HFFc6 (cell line): ENCODE measurements around the gene LRRC15. TPM values are rescaled to one million over a fixed set of nuclear protein-coding genes. Genes with fewer than 3 reads are reported as not detected.

Experiments
- DNase-seq: peaks from one replicate; pipeline ENCODE4 v3.0.0-alpha.2; 2018
- H3K27ac Mint-ChIP-seq: 2 replicates; pipeline ENCODE4 v1.8.0; 2020; ENCODE audit warnings: mild to moderate bottlenecking, mixed read lengths
- H3K27me3 Mint-ChIP-seq: 2 replicates; pipeline ENCODE4 v1.8.0; 2021; ENCODE audit warnings: mild to moderate bottlenecking, moderate library complexity, mixed read lengths; ENCODE audit not compliant: insufficient read depth
- H3K36me3 Mint-ChIP-seq: 2 replicates; pipeline ENCODE4 v1.8.0; 2021; ENCODE audit warnings: low read depth, mixed read lengths
- H3K4me1 Mint-ChIP-seq: 2 replicates; pipeline ENCODE4 v1.8.0; 2020; ENCODE audit warnings: low read depth, mixed read lengths
- H3K4me3 Mint-ChIP-seq: 2 replicates; pipeline ENCODE4 v1.8.0; 2020; ENCODE audit warnings: mild to moderate bottlenecking, moderate library complexity, mixed read lengths
- H3K9me3 Mint-ChIP-seq: 2 replicates; pipeline ENCODE4 v1.8.0; 2020; ENCODE audit warnings: mild to moderate bottlenecking, mixed read lengths
- CTCF ChIP-seq: fragments of 200-600 bp; sonication (generic); IDR thresholded peaks from 2 replicates; pipeline ENCODE4 v1.5.0; 2021; ENCODE audit warnings: antibody characterized with exemption, mild to moderate bottlenecking
- total RNA-seq, 6 experiments: library from RNA; stranded (reverse); fragmentation: NEBNext Ultra II Directional; extraction: Animal tissue kit (Norgen Biotek cat#: 25700); gene quantifications; 2 replicates in 1 of 6; 3 replicates in 5 of 6; pipeline ENCODE4 v1.2.3, GENCODE V29; 2021

Gene LRRC15
- total RNA-seq, 6 experiments from 2014 or later = 130 to 211 (median 176) TPM

- no peak for TF ChIP-seq CTCF
- Mint-ChIP-seq H3K9me3 (peaks cover 3% of the 10 kb centered on the region; the same call in 1 of the 2 replicates), H3K4me1 (no peaks in the 10 kb centered on the region), H3K36me3 (peaks cover 4% of the 10 kb centered on the region; the same call in 1 of the 2 replicates), H3K4me3 (no peak overlapping the region), H3K27me3 (peaks cover 16% of the 10 kb centered on the region), H3K27ac (no peak overlapping the region)
- DNase-seq = no peak
Observed at GRCh38 chr3:194384569-194385001, 15.0 kb upstream of the LRRC15 start.

- Mint-ChIP-seq H3K27me3 (peaks cover 14% of the 10 kb centered on the region), H3K9me3 (no peaks in the 10 kb centered on the region), H3K4me1 (no peaks in the 10 kb centered on the region), H3K4me3 (no peak overlapping the region), H3K36me3 (no peaks in the 10 kb centered on the region), H3K27ac (no peak overlapping the region)
- no peak for DNase-seq
- no peak for TF ChIP-seq CTCF
Observed at GRCh38 chr3:194384156-194384555, 14.6 kb upstream of the LRRC15 start.

GRCh38 chr3:194383276-194383940, 13.9 kb upstream of the LRRC15 start:
- Mint-ChIP-seq H3K4me1 (no peaks in the 10 kb centered on the region), H3K27me3 (peaks cover 14% of the 10 kb centered on the region), H3K4me3 (no peak overlapping the region), H3K27ac (no peak overlapping the region), H3K36me3 (no peaks in the 10 kb centered on the region), H3K9me3 (no peaks in the 10 kb centered on the region)
- no peak for DNase-seq
- no peak for TF ChIP-seq CTCF

- Mint-ChIP-seq H3K27me3 (peaks cover 14% of the 10 kb centered on the region), H3K4me1 (peaks cover 2% of the 10 kb centered on the region; the same call in 1 of the 2 replicates), H3K27ac (no peak overlapping the region), H3K36me3 (no peaks in the 10 kb centered on the region), H3K9me3 (no peaks in the 10 kb centered on the region), H3K4me3 (no peak overlapping the region)
- TF ChIP-seq CTCF = no peak
- no peak for DNase-seq
Observed at GRCh38 chr3:194382892-194383223, 13.3 kb upstream of the LRRC15 start.

- H3K27me3 Mint-ChIP-seq = peaks cover 11% of the 10 kb centered on the region
- TF ChIP-seq CTCF = no peak
- no peaks in the 10 kb centered on the region for H3K9me3 Mint-ChIP-seq
- H3K27ac Mint-ChIP-seq = no peak overlapping the region
- no peak overlapping the region for H3K4me3 Mint-ChIP-seq
- no peaks in the 10 kb centered on the region for H3K36me3 Mint-ChIP-seq
- no peak for DNase-seq
- H3K4me1 Mint-ChIP-seq = peaks cover 6% of the 10 kb centered on the region
Observed at GRCh38 chr3:194382196-194382891, 12.8 kb upstream of the LRRC15 start.
